Caco-2 (cell line): Measurements from ENCODE around the gene PDE4D. TPM values are rescaled to one million over a fixed set of nuclear protein-coding genes. Genes with fewer than 3 reads are reported as not detected.

Experiments used
- BruUV-seq: library from RNA; stranded (reverse); fragments of 400-500 nt; replicated peaks from 2 replicates; lab custom pipeline; 2021; lab: Mats Ljungman, UMichigan
- CTCF ChIA-PET: fragments of 300-600 bp; sonication (Branson Sonifier 250); formaldehyde crosslinking; loops from one replicate; lab custom pipeline; 2022; ENCODE audit warnings: antibody characterized with exemption; lab: Charles Lee
- POLR2A ChIA-PET: fragments of 300-600 bp; sonication (Branson Sonifier 250); formaldehyde crosslinking; loops from one replicate; lab custom pipeline; 2022; ENCODE audit warnings: antibody characterized with exemption; lab: Charles Lee
- DNase-seq, 2 experiments: peaks; one replicate each; pipeline versions ENCODE4 v3.0.0 to v3.0.0-alpha.2; 2020 to 2022
- H3K27me3 ChIP-seq: replicated peaks from 2 replicates; pipeline ENCODE4 v1.6.0; 2011; ENCODE audit warnings: low read length; ENCODE audit not compliant: control insufficient read depth, insufficient read depth
- H3K36me3 ChIP-seq: 2 replicates; pipeline ENCODE4 v1.5.1; 2011; ENCODE audit warnings: low read length; ENCODE audit not compliant: control insufficient read depth, insufficient read depth
- H3K4me1 ChIP-seq: fragments of 250-450 bp; sonication (Bioruptor Pico); 2 replicates; pipeline ENCODE4 v1.5.1; 2020; ENCODE audit warnings: mild to moderate bottlenecking
- H3K4me3 ChIP-seq: 2 replicates; pipeline ENCODE4 v1.5.1; 2011; ENCODE audit warnings: low read depth, mild to moderate bottlenecking, control low read depth, low read length
- H3K9me3 ChIP-seq: fragments of 250-450 bp; sonication (Bioruptor Pico); 2 replicates; pipeline ENCODE4 v1.5.1; 2020; ENCODE audit warnings: mild to moderate bottlenecking, moderate library complexity
- H3K27ac Mint-ChIP-seq: one replicate; pipeline ENCODE4 v1.8.0; 2022; ENCODE audit warnings: mixed read lengths; ENCODE audit not compliant: unreplicated experiment
- H3K27me3 Mint-ChIP-seq: one replicate; pipeline ENCODE4 v1.8.0; 2022; ENCODE audit warnings: mixed read lengths; ENCODE audit not compliant: insufficient read depth, unreplicated experiment
- H3K36me3 Mint-ChIP-seq: one replicate; pipeline ENCODE4 v1.8.0; 2022; ENCODE audit warnings: mild to moderate bottlenecking, mixed read lengths; ENCODE audit not compliant: insufficient read depth, unreplicated experiment
- H3K4me1 Mint-ChIP-seq: one replicate; pipeline ENCODE4 v1.8.0; 2022; ENCODE audit warnings: low read depth, mixed read lengths; ENCODE audit not compliant: unreplicated experiment
- H3K4me3 Mint-ChIP-seq: one replicate; pipeline ENCODE4 v1.8.0; 2022; ENCODE audit warnings: mild to moderate bottlenecking, moderate library complexity, mixed read lengths; ENCODE audit not compliant: unreplicated experiment
- H3K9me3 Mint-ChIP-seq: one replicate; pipeline ENCODE4 v1.8.0; 2022; ENCODE audit warnings: mixed read lengths; ENCODE audit not compliant: unreplicated experiment
- CTCF ChIP-seq, 2 experiments: fragments of 200-600 bp in 1 of 2; IDR thresholded peaks; 1 replicate in 1 of 2; 2 replicates in 1 of 2; pipeline versions ENCODE4 v1.5.1 to v1.8.0; 2011 to 2022; ENCODE audit warnings: antibody characterized with exemption in 1 of 2, control low read depth in 1 of 2, inconsistent platforms in 1 of 2, low read depth in 1 of 2, low read length in 1 of 2, mild to moderate bottlenecking in 1 of 2, moderate library complexity in 1 of 2; ENCODE audit not compliant: insufficient read depth in 1 of 2, severe bottlenecking in 1 of 2, unreplicated experiment in 1 of 2
- intact Hi-C: fragments of 100-400 bp; cut with micrococcal nuclease; formaldehyde crosslinking; loops from one replicate; pipeline ENCODE4 v1.10.0; 2022; ENCODE audit not compliant: unreplicated experiment
- total RNA-seq: library from RNA; stranded (reverse); gene quantifications from 2 replicates; pipeline ENCODE4 v1.2.3, GENCODE V29; 2022

Gene PDE4D
- total RNA-seq, 1 experiment from 2014 or later: 89.8 TPM

GRCh38 chr5:59197911-59198310 is 695.6 kb downstream of the PDE4D start:
- POLR2A ChIA-PET: no interaction called here
- H3K4me1 ChIP-seq: no peaks in the 10 kb centered on the region

GRCh38 chr5:59193616-59194319 is 699.8 kb downstream of the PDE4D start:
- H3K27me3 Mint-ChIP-seq: no peaks in the 10 kb centered on the region
- BruUV-seq: no TSS peak
- Histone ChIP-seq H3K36me3 (no peaks in the 10 kb centered on the region), H3K27me3 (no peaks in the 10 kb centered on the region), H3K4me1 (no peaks in the 10 kb centered on the region), H3K4me3 (no peak overlapping the region), H3K9me3 (no peaks in the 10 kb centered on the region)
- H3K36me3 Mint-ChIP-seq: no peaks in the 10 kb centered on the region
- TF ChIP-seq CTCF (IDR thresholded peaks at IDR 0.05; ENCODE audit: insufficient read depth in 1 of 2, low read depth in 1 of 2, low read length in 1 of 2, severe bottlenecking in 1 of 2, unreplicated experiment in 1 of 2): no peak
- H3K9me3 Mint-ChIP-seq: no peaks in the 10 kb centered on the region
- ChIA-PET CTCF (no interaction called here), POLR2A (no interaction called here)
- no peak for DNase-seq
- H3K27ac Mint-ChIP-seq: no peak overlapping the region
- H3K4me1 Mint-ChIP-seq: peaks cover under 1% of the 10 kb centered on the region
- intact Hi-C loops: no loop called here
- no peak overlapping the region for H3K4me3 Mint-ChIP-seq

More at GRCh38 chr5:59197911-59198310, 695.6 kb downstream of the PDE4D start:
- Histone ChIP-seq H3K4me3 (no peak overlapping the region), H3K27me3 (no peaks in the 10 kb centered on the region), H3K36me3 (no peaks in the 10 kb centered on the region), H3K9me3 (no peaks in the 10 kb centered on the region)
- Mint-ChIP-seq H3K27ac (no peak overlapping the region), H3K36me3 (no peaks in the 10 kb centered on the region), H3K9me3 (no peaks in the 10 kb centered on the region), H3K4me3 (no peak overlapping the region), H3K27me3 (no peaks in the 10 kb centered on the region), H3K4me1 (no peaks in the 10 kb centered on the region)
- intact Hi-C loops: no loop called here
- no TSS peak for BruUV-seq
- CTCF ChIA-PET: no interaction called here
- no peak for DNase-seq
- TF ChIP-seq CTCF (IDR thresholded peaks at IDR 0.05; ENCODE audit: insufficient read depth in 1 of 2, low read depth in 1 of 2, low read length in 1 of 2, severe bottlenecking in 1 of 2, unreplicated experiment in 1 of 2): no peak

- no peak overlapping the region for H3K4me3 ChIP-seq
- H3K9me3 Mint-ChIP-seq: no peaks in the 10 kb centered on the region
- no TSS peak for BruUV-seq
- TF ChIP-seq CTCF (IDR thresholded peaks at IDR 0.05; ENCODE audit: insufficient read depth in 1 of 2, low read depth in 1 of 2, low read length in 1 of 2, severe bottlenecking in 1 of 2, unreplicated experiment in 1 of 2): no peak
- H3K27me3 Mint-ChIP-seq: no peaks in the 10 kb centered on the region
- H3K36me3 Mint-ChIP-seq: no peaks in the 10 kb centered on the region
- peaks cover 14% of the 10 kb centered on the region for H3K4me1 Mint-ChIP-seq
- no peak for DNase-seq
- peaks cover 6% of the 10 kb centered on the region; the same call in 1 of the 2 replicates for H3K4me1 ChIP-seq
- intact Hi-C loops: no loop called here
- no peaks in the 10 kb centered on the region for H3K36me3 ChIP-seq
- CTCF ChIA-PET: interaction anchor here (0.6 kb wide), 1 partner anchor 318 kb away, joined by 3 read pairs; no protein-coding TSS in a partner anchor
- POLR2A ChIA-PET: no interaction called here
- no peaks in the 10 kb centered on the region for H3K27me3 ChIP-seq
- H3K27ac Mint-ChIP-seq: no peak overlapping the region
- H3K9me3 ChIP-seq: no peaks in the 10 kb centered on the region
- no peak overlapping the region for H3K4me3 Mint-ChIP-seq
These were observed 702.8 kb downstream of the PDE4D start for GRCh38 chr5:59190746-59191145.
